DMS53 treated with DMSO at 0.1 percent for 48 hours (cell line): ENCODE results near the gene TBC1D5.

Source experiments
- DNase-seq: peaks from one replicate; lab custom pipeline; 2025; ENCODE audit not compliant: unreplicated experiment; lab: John Stamatoyannopoulos, UW

TBC1D5 gene

GRCh38 chr3:17122758-17123157 is 619.7 kb downstream of the TBC1D5 start:
- no peak for DNase-seq

GRCh38 chr3:17121336-17121735 is 621.1 kb downstream of the TBC1D5 start:
- DNase-seq = no peak

- DNase-seq = no peak
Observed at GRCh38 chr3:17120115-17120514, 622.3 kb downstream of the TBC1D5 start.

GRCh38 chr3:17119201-17120072 is 623.0 kb downstream of the TBC1D5 start:
- DNase-seq = no peak

- no peak for DNase-seq
Observed at GRCh38 chr3:17118771-17119170, 623.7 kb downstream of the TBC1D5 start.

GRCh38 chr3:17116007-17116600 is 626.3 kb downstream of the TBC1D5 start:
- DNase-seq = no peak

GRCh38 chr3:17115186-17115585 is 627.2 kb downstream of the TBC1D5 start:
- DNase-seq = no peak

GRCh38 chr3:17111586-17111985 is 630.8 kb downstream of the TBC1D5 start:
- DNase-seq = no peak

GRCh38 chr3:17110660-17111396 is 631.6 kb downstream of the TBC1D5 start:
- DNase-seq = no peak
